Testis (tissue), 3 donors: Measurements from ENCODE around the gene MACF1. TPM values are rescaled to one million over a fixed set of nuclear protein-coding genes. Genes with fewer than 3 reads are reported as not detected.
"Not testable (repeated sequence)": the region's sequence is repeated elsewhere in the genome, so short reads cannot be mapped to it uniquely, and the experiment has no call there.

ENCODE experiments used
- DNase-seq: peaks from one replicate; pipeline ENCODE4 v3.0.0-alpha.2; 2019
- H3K27ac ChIP-seq, 2 donors: fragments of 200-600 bp; sonication (generic); one replicate each; pipeline ENCODE4 v1.5.1; 2019
- H3K27me3 ChIP-seq: fragments of 200-600 bp; sonication (generic); one replicate; pipeline ENCODE4 v1.5.1; 2019
- H3K36me3 ChIP-seq: fragments of 200-600 bp; sonication (generic); one replicate; pipeline ENCODE4 v1.5.1; 2017; ENCODE audit warnings: low read depth; ENCODE audit errors: missing control alignments
- H3K4me1 ChIP-seq: fragments of 200-600 bp; sonication (generic); one replicate; pipeline ENCODE4 v1.5.1; 2019
- H3K4me3 ChIP-seq, 2 donors: fragments of 200-600 bp; sonication (generic); one replicate each; pipeline ENCODE4 v1.5.1; 2017 to 2019
- H3K9me3 ChIP-seq: fragments of 200-600 bp; sonication (generic); one replicate; pipeline ENCODE4 v1.5.1; 2017
- POLR2A ChIP-seq: fragments of 450-650 bp; IDR thresholded peaks from one replicate; pipeline ENCODE4 v1.6.1; 2017; ENCODE audit warnings: antibody characterized with exemption, mild to moderate bottlenecking, moderate library complexity
- WGBS, 2 donors: methylation state at CpG; one replicate each; pipeline ENCODE4 v1.1.5; 2018; 5-methylcytosine and 5-hydroxymethylcytosine counted together
- intact Hi-C: fragments of 100-400 bp; cut with DNase I; formaldehyde crosslinking; loops from one replicate; pipeline ENCODE4 v1.15.1; 2023; ENCODE audit warnings: low total_unique reads
- polyA plus RNA-seq: library from polyadenylated mRNA; stranded (reverse); fragments of 350-450 nt; fragmentation: Illumina TruSeq; extraction: RNeasy Lipid Tissue Mini Kit (QIAGEN cat#74804); gene quantifications from one replicate; pipeline ENCODE4 v1.2.3, GENCODE V29; 2014; ENCODE audit warnings: low read depth, low replicate concordance; ENCODE audit not compliant: insufficient read depth
- total RNA-seq, 2 donors: library from RNA; depleted of rRNA; stranded (reverse); fragments of >200 nt; gene quantifications; one replicate each; pipeline ENCODE4 v1.2.3, GENCODE V29; 2016
- TF ChIP-seq, protein P1 (sequence below), 3 experiments: fragments of 450-650 bp in 2 of 3; fragments of 200-600 bp in 1 of 3; sonication (generic) in 1 of 3; IDR thresholded peaks; one replicate each; pipeline ENCODE4 v1.5.1; 2016 to 2019; ENCODE audit warnings: antibody characterized with exemption in 3 of 3, mild to moderate bottlenecking in 2 of 3, moderate library complexity in 1 of 3

Gene MACF1
- total and polyA plus RNA-seq, 3 donors from 2014 or later: 136 to 494 (median 422) TPM

DNA sequence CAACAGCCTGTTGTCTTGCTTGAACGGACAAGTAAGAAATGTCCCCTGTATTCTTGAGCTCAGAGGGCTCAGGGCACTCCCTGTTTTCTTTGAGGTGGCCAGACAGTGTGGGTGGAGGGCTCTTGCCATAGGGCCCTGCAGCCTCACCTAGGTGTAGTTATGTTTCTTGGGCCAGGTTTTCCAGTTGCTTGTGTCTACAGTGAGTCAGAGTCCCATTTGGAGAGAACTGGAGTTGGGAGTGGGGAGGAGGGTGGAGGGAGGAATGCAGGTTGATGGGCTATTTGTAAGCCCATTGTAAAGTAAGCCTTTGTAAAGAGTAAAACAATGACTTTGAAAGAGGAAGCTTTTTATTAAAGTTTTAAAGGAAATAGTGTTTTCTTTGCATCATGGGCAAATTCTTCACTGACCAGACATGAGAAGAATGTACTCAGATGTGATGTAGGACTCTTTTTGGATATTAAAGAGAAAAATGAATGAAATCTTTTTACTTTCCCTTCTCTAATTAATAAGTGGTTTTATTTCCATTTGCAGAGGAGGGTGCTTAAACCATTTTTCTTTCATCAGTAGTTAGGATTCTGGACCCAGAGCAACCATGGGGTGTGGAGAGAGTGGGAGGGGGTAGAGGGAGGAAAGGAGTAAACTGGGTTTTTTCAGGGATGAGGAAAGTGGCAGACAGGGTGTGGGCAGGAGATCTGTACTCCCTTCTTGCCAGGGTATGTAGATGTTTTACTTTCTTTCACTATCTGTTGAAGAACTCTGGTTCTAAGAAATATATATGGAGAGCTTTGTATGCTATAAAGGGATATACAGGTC lies 45.1 kb upstream of the MACF1 start:
- H3K4me3 ChIP-seq: no peak overlapping the region
- no peaks in the 10 kb centered on the region for H3K27me3 ChIP-seq
- no peak for TF ChIP-seq POLR2A
- TF ChIP-seq, protein P1, sequence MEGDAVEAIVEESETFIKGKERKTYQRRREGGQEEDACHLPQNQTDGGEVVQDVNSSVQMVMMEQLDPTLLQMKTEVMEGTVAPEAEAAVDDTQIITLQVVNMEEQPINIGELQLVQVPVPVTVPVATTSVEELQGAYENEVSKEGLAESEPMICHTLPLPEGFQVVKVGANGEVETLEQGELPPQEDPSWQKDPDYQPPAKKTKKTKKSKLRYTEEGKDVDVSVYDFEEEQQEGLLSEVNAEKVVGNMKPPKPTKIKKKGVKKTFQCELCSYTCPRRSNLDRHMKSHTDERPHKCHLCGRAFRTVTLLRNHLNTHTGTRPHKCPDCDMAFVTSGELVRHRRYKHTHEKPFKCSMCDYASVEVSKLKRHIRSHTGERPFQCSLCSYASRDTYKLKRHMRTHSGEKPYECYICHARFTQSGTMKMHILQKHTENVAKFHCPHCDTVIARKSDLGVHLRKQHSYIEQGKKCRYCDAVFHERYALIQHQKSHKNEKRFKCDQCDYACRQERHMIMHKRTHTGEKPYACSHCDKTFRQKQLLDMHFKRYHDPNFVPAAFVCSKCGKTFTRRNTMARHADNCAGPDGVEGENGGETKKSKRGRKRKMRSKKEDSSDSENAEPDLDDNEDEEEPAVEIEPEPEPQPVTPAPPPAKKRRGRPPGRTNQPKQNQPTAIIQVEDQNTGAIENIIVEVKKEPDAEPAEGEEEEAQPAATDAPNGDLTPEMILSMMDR (IDR thresholded peaks at IDR 0.05): no peak
- WGBS, 2 donors: 83 to 91% methylated on average over 1 of the region's 1 CpG
- H3K36me3 ChIP-seq: no peaks in the 10 kb centered on the region
- intact Hi-C loops: no loop called here
- no peak overlapping the region for H3K27ac ChIP-seq
- no peaks in the 10 kb centered on the region for H3K9me3 ChIP-seq
- no peak for DNase-seq
- peaks cover 22% of the 10 kb centered on the region for H3K4me1 ChIP-seq

DNA sequence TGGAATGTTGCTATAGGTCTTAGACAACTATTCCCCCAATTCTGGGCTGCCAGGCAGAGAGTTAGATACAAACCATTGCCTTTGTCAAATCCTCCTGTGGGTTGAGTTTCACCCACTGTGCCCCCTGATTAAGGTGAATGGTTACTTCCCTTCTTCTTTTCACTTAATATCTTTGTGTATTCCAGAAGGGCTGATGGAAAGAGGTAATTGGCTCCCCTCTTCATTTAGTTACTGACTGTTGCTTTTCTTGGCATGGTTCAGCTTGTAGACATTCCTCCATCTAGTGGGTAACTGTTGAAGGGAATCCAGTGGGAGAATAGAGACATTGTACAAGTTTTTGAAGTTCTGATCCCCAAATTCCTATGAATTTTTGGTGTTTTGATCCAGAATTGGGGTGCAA lies 43.8 kb upstream of the MACF1 start:
- Histone ChIP-seq H3K4me1 (peaks cover 13% of the 10 kb centered on the region), H3K27me3 (no peaks in the 10 kb centered on the region), H3K36me3 (no peaks in the 10 kb centered on the region), H3K4me3 (no peak overlapping the region), H3K9me3 (no peaks in the 10 kb centered on the region), H3K27ac (no peak overlapping the region)
- intact Hi-C loops: no loop called here
- DNase-seq: no peak
- TF ChIP-seq, protein P1 (IDR thresholded peaks at IDR 0.05): no peak
- no peak for TF ChIP-seq POLR2A

DNA sequence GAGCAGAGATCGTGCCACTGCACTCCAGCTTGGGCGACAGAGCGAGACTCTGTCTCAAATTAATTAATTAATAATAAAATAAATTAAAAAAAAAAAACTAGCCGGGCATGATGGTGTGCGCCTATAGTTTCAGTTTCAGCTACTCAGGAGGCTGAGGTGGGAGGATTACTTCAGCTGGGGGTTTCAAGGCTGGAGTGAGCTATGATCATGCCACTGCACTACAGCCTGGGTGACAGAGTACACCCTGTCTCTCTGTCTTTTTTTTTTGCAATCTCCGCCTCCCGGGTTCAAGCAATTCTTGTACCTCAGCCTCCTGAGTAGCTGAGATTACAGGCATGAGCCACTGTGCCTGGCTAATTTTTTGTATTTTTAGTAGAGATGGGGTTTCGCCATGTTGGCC lies 42.7 kb upstream of the MACF1 start:
- intact Hi-C loops: not testable (repeated sequence)

DNA sequence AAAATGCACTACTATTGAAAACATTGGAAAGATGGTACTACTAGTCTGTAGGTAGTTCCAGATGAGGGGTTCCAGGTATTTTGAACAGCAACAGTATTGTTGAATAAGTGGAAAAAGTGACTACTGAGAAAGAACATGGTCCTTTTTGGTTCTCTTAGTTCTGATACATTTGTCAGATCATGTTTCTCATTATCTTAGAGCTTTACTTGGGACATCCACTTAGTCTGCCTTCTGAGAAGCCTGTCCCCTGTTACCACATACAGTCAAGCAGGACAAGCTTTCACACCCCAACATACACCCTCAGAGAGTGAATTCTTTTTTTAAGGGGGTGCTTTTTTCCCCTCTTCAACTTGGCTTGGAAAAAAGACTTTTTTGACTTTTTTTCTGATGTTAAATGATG lies 41.0 kb upstream of the MACF1 start:
- peaks cover 5% of the 10 kb centered on the region for H3K4me1 ChIP-seq
- no peak for DNase-seq
- TF ChIP-seq, protein P1 (IDR thresholded peaks at IDR 0.05): no peak
- no peak for TF ChIP-seq POLR2A
- no peak overlapping the region for H3K27ac ChIP-seq
- no peak overlapping the region for H3K4me3 ChIP-seq
- no peaks in the 10 kb centered on the region for H3K27me3 ChIP-seq
- H3K36me3 ChIP-seq: no peaks in the 10 kb centered on the region
- intact Hi-C loops: no loop called here
- no peaks in the 10 kb centered on the region for H3K9me3 ChIP-seq

More for the DNA sequence above, 42.7 kb upstream of the MACF1 start:
- not testable (repeated sequence) for H3K4me3 ChIP-seq, H3K27ac ChIP-seq, H3K27me3 ChIP-seq, H3K9me3 ChIP-seq, H3K36me3 ChIP-seq, DNase-seq
- 91% methylated on average over 8 of the region's 8 CpGs for WGBS, 2 donors
- H3K4me1 ChIP-seq: peaks cover 13% of the 10 kb centered on the region

DNA sequence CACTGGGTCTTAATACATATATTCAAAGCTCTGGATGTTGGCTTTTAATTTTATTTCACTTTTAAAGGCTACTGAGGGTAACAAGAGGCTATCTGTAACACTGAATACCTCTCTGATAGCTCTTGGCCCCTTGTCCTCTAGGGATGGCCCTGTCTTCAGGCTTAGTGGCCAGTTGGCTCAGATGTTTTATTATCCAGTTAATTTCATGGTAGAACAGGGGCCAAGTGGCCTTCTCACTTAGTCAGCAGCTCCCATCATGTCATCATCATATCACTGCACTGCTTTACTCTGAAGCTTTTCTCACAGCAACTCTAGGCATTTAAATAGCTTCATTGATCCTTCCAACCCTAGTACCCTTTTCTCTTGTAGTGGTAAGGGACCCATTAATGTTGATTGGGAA lies 40.2 kb upstream of the MACF1 start:
- H3K4me3 ChIP-seq: no peak overlapping the region
- no peaks in the 10 kb centered on the region for H3K27me3 ChIP-seq
- H3K27ac ChIP-seq: no peak overlapping the region
- no peak for TF ChIP-seq POLR2A
- TF ChIP-seq, protein P1 (IDR thresholded peaks at IDR 0.05): no peak
- H3K9me3 ChIP-seq: no peaks in the 10 kb centered on the region
- intact Hi-C loops: no loop called here
- no peaks in the 10 kb centered on the region for H3K4me1 ChIP-seq
- DNase-seq: no peak
- H3K36me3 ChIP-seq: no peaks in the 10 kb centered on the region
